HG02885 (cell line): ENCODE measurements around the gene PACRG.

ENCODE experiments used
- ATAC-seq: cut with Tn5 transposase; IDR thresholded peaks from one replicate; pipeline ENCODE4 v1.9.1; 2021; ENCODE audit warnings: mild to moderate bottlenecking; ENCODE audit not compliant: unreplicated experiment, poor library complexity

Gene PACRG

GRCh38 chr6:163186527-163186926 is 458.8 kb downstream of the PACRG start:
- no peak for ATAC-seq

- no peak for ATAC-seq
Measured at GRCh38 chr6:163187201-163187600, 459.4 kb downstream of the PACRG start.

- ATAC-seq, result no peak
Measured at GRCh38 chr6:163187606-163188005, 459.8 kb downstream of the PACRG start.

GRCh38 chr6:163188746-163189145 is 461.0 kb downstream of the PACRG start:
- no peak for ATAC-seq

- no peak for ATAC-seq
Measured at GRCh38 chr6:163189609-163190008, 461.8 kb downstream of the PACRG start.

- no peak for ATAC-seq
Measured at GRCh38 chr6:163190786-163191185, 463.0 kb downstream of the PACRG start.

- ATAC-seq, result no peak
Measured at GRCh38 chr6:163191704-163192537, 464.1 kb downstream of the PACRG start.

GRCh38 chr6:163192591-163192990 is 464.8 kb downstream of the PACRG start:
- ATAC-seq, result no peak

GRCh38 chr6:163193326-163193725 is 465.6 kb downstream of the PACRG start:
- no peak for ATAC-seq

GRCh38 chr6:163195721-163196691 is 468.2 kb downstream of the PACRG start:
- ATAC-seq, result no peak

GRCh38 chr6:163197839-163198238 is 470.1 kb downstream of the PACRG start:
- ATAC-seq, result no peak

- ATAC-seq, result no peak
Measured at GRCh38 chr6:163198396-163198795, 470.6 kb downstream of the PACRG start.

- ATAC-seq, result no peak
Measured at GRCh38 chr6:163199371-163199770, 471.6 kb downstream of the PACRG start.

GRCh38 chr6:163200289-163200688 is 472.5 kb downstream of the PACRG start:
- no peak for ATAC-seq

- no peak for ATAC-seq
Measured at GRCh38 chr6:163200694-163201093, 472.9 kb downstream of the PACRG start.

- no peak for ATAC-seq
Measured at GRCh38 chr6:163201855-163202254, 474.1 kb downstream of the PACRG start.

- no peak for ATAC-seq
Measured at GRCh38 chr6:163206196-163206595, 478.4 kb downstream of the PACRG start.

GRCh38 chr6:163207431-163208383 is 479.9 kb downstream of the PACRG start:
- ATAC-seq, result no peak

- no peak for ATAC-seq
Measured at GRCh38 chr6:163209005-163209404, 481.2 kb downstream of the PACRG start.

GRCh38 chr6:163212123-163212522 is 484.3 kb downstream of the PACRG start:
- no peak for ATAC-seq
